ENCODE data around the gene GPC6. TPM values are rescaled to one million over a fixed set of nuclear protein-coding genes. Genes with fewer than 3 reads are reported as not detected.

The GPC6 gene
- total RNA-seq, 1 experiment from 2014 or later = not detected

- Histone ChIP-seq H4K20me1 (ENCODE audit: insufficient read depth) (no peaks in the 10 kb centered on the region), H3K79me2 (ENCODE audit: low read depth) (no peaks in the 10 kb centered on the region), H3K9me2 (ENCODE audit: insufficient read depth) (no peaks in the 10 kb centered on the region), H3K36me3 (ENCODE audit: low read depth) (no peaks in the 10 kb centered on the region), H3K4me2 (no peak overlapping the region), H3F3A (ENCODE audit: insufficient read depth, low read depth) (no peaks in the 10 kb centered on the region), H3K9me3 (ENCODE audit: insufficient read depth, low read depth) (no peaks in the 10 kb centered on the region), H2AFZ (no peak overlapping the region), H3K4me1 (replicated peaks; ENCODE audit: insufficient read depth) (no peaks in the 10 kb centered on the region), H3K27me3 (ENCODE audit: insufficient read depth, low read depth) (no peaks in the 10 kb centered on the region), H3K27ac (no peak overlapping the region), H3K4me3 (no peak overlapping the region)
- DNase-seq = no peak
- ChIA-PET POLR2A (ENCODE audit: unreplicated experiment) (no interaction called here), CTCF (no interaction called here)
- no TSS peak for BruUV-seq (replicated peaks)
- intact Hi-C loops (cut with micrococcal nuclease; ENCODE audit: unreplicated experiment) = no loop called here
- no peak for TF ChIP-seq EZH2 (IDR thresholded peaks at IDR 0.05; ENCODE audit: low read depth)
- TF ChIP-seq, protein P1, sequence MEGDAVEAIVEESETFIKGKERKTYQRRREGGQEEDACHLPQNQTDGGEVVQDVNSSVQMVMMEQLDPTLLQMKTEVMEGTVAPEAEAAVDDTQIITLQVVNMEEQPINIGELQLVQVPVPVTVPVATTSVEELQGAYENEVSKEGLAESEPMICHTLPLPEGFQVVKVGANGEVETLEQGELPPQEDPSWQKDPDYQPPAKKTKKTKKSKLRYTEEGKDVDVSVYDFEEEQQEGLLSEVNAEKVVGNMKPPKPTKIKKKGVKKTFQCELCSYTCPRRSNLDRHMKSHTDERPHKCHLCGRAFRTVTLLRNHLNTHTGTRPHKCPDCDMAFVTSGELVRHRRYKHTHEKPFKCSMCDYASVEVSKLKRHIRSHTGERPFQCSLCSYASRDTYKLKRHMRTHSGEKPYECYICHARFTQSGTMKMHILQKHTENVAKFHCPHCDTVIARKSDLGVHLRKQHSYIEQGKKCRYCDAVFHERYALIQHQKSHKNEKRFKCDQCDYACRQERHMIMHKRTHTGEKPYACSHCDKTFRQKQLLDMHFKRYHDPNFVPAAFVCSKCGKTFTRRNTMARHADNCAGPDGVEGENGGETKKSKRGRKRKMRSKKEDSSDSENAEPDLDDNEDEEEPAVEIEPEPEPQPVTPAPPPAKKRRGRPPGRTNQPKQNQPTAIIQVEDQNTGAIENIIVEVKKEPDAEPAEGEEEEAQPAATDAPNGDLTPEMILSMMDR (conservative IDR thresholded peaks at IDR 0.05) = no peak
Measured at GRCh38 chr13:93673885-93674284, 447.3 kb downstream of the GPC6 start.

- H3K4me3 ChIP-seq = no peak overlapping the region
- no peak overlapping the region for H2AFZ ChIP-seq
- no peaks in the 10 kb centered on the region for H4K20me1 ChIP-seq (ENCODE audit: insufficient read depth)
- no TSS peak for BruUV-seq (replicated peaks)
- no peak for DNase-seq
- ChIA-PET CTCF (no interaction called here), POLR2A (ENCODE audit: unreplicated experiment) (no interaction called here)
- no peaks in the 10 kb centered on the region for H3K4me1 ChIP-seq (replicated peaks; ENCODE audit: insufficient read depth)
- no peaks in the 10 kb centered on the region for H3K36me3 ChIP-seq (ENCODE audit: low read depth)
- no peaks in the 10 kb centered on the region for H3K9me3 ChIP-seq (ENCODE audit: insufficient read depth, low read depth)
- no peak overlapping the region for H3K4me2 ChIP-seq
- no peaks in the 10 kb centered on the region for H3K79me2 ChIP-seq (ENCODE audit: low read depth)
- intact Hi-C loops (cut with micrococcal nuclease; ENCODE audit: unreplicated experiment) = no loop called here
- TF ChIP-seq, protein P1 (conservative IDR thresholded peaks at IDR 0.05) = no peak
- TF ChIP-seq EZH2 (IDR thresholded peaks at IDR 0.05; ENCODE audit: low read depth) = no peak
- H3F3A ChIP-seq (ENCODE audit: insufficient read depth, low read depth) = no peaks in the 10 kb centered on the region
- no peaks in the 10 kb centered on the region for H3K9me2 ChIP-seq (ENCODE audit: insufficient read depth)
- H3K27ac ChIP-seq = no peak overlapping the region
- no peaks in the 10 kb centered on the region for H3K27me3 ChIP-seq (ENCODE audit: insufficient read depth, low read depth)
Measured at GRCh38 chr13:93674337-93674755, 447.7 kb downstream of the GPC6 start.

GRCh38 chr13:93680329-93680728 lies 453.7 kb downstream of the GPC6 start:
- no peaks in the 10 kb centered on the region for H3K9me2 ChIP-seq (ENCODE audit: insufficient read depth)
- no TSS peak for BruUV-seq (replicated peaks)

More at GRCh38 chr13:93680329-93680728, 453.7 kb downstream of the GPC6 start:
- H3K27me3 ChIP-seq (ENCODE audit: insufficient read depth, low read depth) = no peaks in the 10 kb centered on the region
- H3K79me2 ChIP-seq (ENCODE audit: low read depth) = no peaks in the 10 kb centered on the region
- TF ChIP-seq, protein P1 (conservative IDR thresholded peaks at IDR 0.05) = no peak
- TF ChIP-seq EZH2 (IDR thresholded peaks at IDR 0.05; ENCODE audit: low read depth) = no peak
- H3K9me3 ChIP-seq (ENCODE audit: insufficient read depth, low read depth) = no peaks in the 10 kb centered on the region
- intact Hi-C loops (cut with micrococcal nuclease; ENCODE audit: unreplicated experiment) = no loop called here
- no peaks in the 10 kb centered on the region for H4K20me1 ChIP-seq (ENCODE audit: insufficient read depth)
- DNase-seq = no peak
- H3K36me3 ChIP-seq (ENCODE audit: low read depth) = no peaks in the 10 kb centered on the region
- H3K4me2 ChIP-seq = no peak overlapping the region
- H2AFZ ChIP-seq = no peak overlapping the region
- no peaks in the 10 kb centered on the region for H3K4me1 ChIP-seq (replicated peaks; ENCODE audit: insufficient read depth)
- ChIA-PET CTCF (no interaction called here), POLR2A (ENCODE audit: unreplicated experiment) (no interaction called here)
- H3K27ac ChIP-seq = no peak overlapping the region
- no peak overlapping the region for H3K4me3 ChIP-seq
- no peaks in the 10 kb centered on the region for H3F3A ChIP-seq (ENCODE audit: insufficient read depth, low read depth)
